ENCODE results near the gene AHDC1. TPM values are rescaled to one million over a fixed set of nuclear protein-coding genes. Genes with fewer than 3 reads are reported as not detected.

The AHDC1 gene
- total and polyA plus RNA-seq, 2 donors (not counting 3 experiments of a cell fraction or from before 2014, with no cell fraction given): 7.0 to 32.1 TPM

DNA sequence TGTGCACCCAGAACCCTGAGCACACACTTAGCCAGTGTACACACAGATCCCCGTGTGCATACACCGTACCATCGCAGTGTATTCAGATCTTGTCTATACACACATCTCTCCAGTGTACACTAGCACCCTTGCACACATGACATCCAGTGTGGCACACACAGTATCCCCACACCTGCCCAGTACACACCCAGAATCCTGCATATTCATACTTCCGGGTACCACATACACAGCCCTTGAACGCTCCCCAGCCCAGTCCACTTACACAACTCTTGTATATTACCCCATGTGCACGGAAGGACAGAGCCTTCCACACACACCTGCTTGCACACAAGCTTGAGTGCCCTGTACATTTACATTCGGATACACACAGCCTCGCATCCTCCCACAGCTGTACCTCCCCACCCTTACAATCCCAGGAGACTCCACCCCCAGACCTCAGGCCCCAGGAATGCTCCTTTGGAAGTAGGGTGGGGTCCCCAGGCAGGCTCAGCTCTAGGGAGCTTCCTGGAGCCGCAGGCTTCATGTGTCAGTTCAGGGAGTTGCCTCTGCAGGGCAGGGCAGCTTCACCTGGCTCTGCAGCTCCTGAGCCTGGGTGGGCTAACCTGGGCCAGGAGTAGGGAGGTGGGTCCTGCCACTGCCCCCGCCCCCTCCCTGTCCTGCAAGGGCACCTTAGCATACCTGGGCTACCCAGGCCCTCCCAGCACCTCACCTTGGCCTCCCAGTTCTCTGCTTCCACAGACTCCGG is 46.2 kb downstream of the AHDC1 start:
- BruUV-seq (replicated peaks): no TSS peak
- CTCF ChIA-PET: interaction anchor here (0.7 to 11.5 kb wide), 39 partner anchors 10 to 539 kb away, joined by 3 to 455 read pairs (median 8); partner anchors contain the start of genes AHDC1, MAP3K6 and WASF2
- no peak overlapping the region for H3K9ac ChIP-seq (replicated peaks; ENCODE audit: extremely low read depth, insufficient read depth, low read length)
- TF ChIP-seq, protein P1, sequence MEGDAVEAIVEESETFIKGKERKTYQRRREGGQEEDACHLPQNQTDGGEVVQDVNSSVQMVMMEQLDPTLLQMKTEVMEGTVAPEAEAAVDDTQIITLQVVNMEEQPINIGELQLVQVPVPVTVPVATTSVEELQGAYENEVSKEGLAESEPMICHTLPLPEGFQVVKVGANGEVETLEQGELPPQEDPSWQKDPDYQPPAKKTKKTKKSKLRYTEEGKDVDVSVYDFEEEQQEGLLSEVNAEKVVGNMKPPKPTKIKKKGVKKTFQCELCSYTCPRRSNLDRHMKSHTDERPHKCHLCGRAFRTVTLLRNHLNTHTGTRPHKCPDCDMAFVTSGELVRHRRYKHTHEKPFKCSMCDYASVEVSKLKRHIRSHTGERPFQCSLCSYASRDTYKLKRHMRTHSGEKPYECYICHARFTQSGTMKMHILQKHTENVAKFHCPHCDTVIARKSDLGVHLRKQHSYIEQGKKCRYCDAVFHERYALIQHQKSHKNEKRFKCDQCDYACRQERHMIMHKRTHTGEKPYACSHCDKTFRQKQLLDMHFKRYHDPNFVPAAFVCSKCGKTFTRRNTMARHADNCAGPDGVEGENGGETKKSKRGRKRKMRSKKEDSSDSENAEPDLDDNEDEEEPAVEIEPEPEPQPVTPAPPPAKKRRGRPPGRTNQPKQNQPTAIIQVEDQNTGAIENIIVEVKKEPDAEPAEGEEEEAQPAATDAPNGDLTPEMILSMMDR (IDR thresholded peaks at IDR 0.05; ENCODE audit: extremely low read depth in 1 of 2, insufficient read depth in 1 of 2, low read depth in 1 of 2, low read length in 2 of 2): no peak
- TF ChIP-seq EZH2 (IDR thresholded peaks at IDR 0.05; ENCODE audit: borderline replicate concordance, low read depth, low read length, severe bottlenecking): no peak
- no peak for TF ChIP-seq FOS (IDR thresholded peaks at IDR 0.05; ENCODE audit: borderline replicate concordance, insufficient read depth, low read length)
- no peak for TF ChIP-seq POLR2AphosphoS5 (IDR thresholded peaks at IDR 0.05; ENCODE audit: insufficient read depth, low read depth, low read length)
- no peak for TF ChIP-seq JUN (IDR thresholded peaks at IDR 0.05; ENCODE audit: borderline replicate concordance, insufficient read depth, insufficient read length, low read depth)
- TF ChIP-seq, protein P2, sequence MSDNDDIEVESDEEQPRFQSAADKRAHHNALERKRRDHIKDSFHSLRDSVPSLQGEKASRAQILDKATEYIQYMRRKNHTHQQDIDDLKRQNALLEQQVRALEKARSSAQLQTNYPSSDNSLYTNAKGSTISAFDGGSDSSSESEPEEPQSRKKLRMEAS (IDR thresholded peaks at IDR 0.05; ENCODE audit: insufficient read depth, insufficient read length): no peak
- TF ChIP-seq POLR2A (IDR thresholded peaks at IDR 0.05; ENCODE audit: low read depth, low read length): no peak
- no peak for TF ChIP-seq MYC (IDR thresholded peaks at IDR 0.05; ENCODE audit: low read depth, low read length)
- no peak for TF ChIP-seq GATA2 (IDR thresholded peaks at IDR 0.05; ENCODE audit: insufficient read depth, insufficient read length, low read depth, low read length)
- H3K79me2 ChIP-seq (ENCODE audit: control insufficient read depth, insufficient read depth, low read length): no peaks in the 10 kb centered on the region
- H3K9me3 ChIP-seq (replicated peaks; ENCODE audit: control insufficient read depth, insufficient read depth, low read length): no peaks in the 10 kb centered on the region
- H3K36me3 ChIP-seq (ENCODE audit: control insufficient read depth in 2 of 2, extremely low read depth in 1 of 2, insufficient read depth in 2 of 2, low read length in 2 of 2): peaks cover 0 to 24% of the 10 kb centered on the region in 2 experiments
- POLR2A ChIA-PET: interaction anchor here (1.5 to 2.3 kb wide), 2 partner anchors 12 to 44 kb away, joined by 4 to 15 read pairs; no protein-coding TSS in a partner anchor
- intact Hi-C loops (cut with micrococcal nuclease) (loop anchor here (1.0 kb wide), 2 partner anchors 11 to 18 kb away; no protein-coding TSS in a partner anchor), dilution Hi-C loops (cut with MboI; ENCODE audit: extremely low pct_ligation_motif_present, low sequenced_read_pairs) (no loop called here)
- FAIRE-seq (no peak), DNase-seq (ENCODE audit: low read depth, low spot score) (no peak)
- H3K9me1 ChIP-seq (replicated peaks; ENCODE audit: control insufficient read depth, extremely low read depth, insufficient read depth, low read length): no peaks in the 10 kb centered on the region
- no peaks in the 10 kb centered on the region for H4K20me1 ChIP-seq (replicated peaks; ENCODE audit: control insufficient read depth, extremely low read depth, insufficient read depth, low read length)
- H3K4me3 ChIP-seq (replicated peaks in 1 of 3; ENCODE audit: insufficient read depth in 1 of 3, low read depth in 1 of 3, low read length in 3 of 3): no peak overlapping the region
- H3K27me3 ChIP-seq (ENCODE audit: control insufficient read depth in 2 of 2, insufficient read depth in 2 of 2, low read length in 2 of 2): no peaks in the 10 kb centered on the region
- no peak overlapping the region for H2AFZ ChIP-seq (ENCODE audit: low read depth, low read length)
- peaks cover 10% of the 10 kb centered on the region for H3K4me1 ChIP-seq (ENCODE audit: control insufficient read depth, extremely low read depth, insufficient read depth, low read length)
- no peak overlapping the region for H3K4me2 ChIP-seq (ENCODE audit: insufficient read depth, low read length)
- H3K27ac ChIP-seq (ENCODE audit: insufficient read depth, low read depth, low read length): no peak overlapping the region
